ENCODE results near the gene SRBD1.

Gene SRBD1

GRCh38 chr2:45506756-45507155 is 104.3 kb downstream of the SRBD1 start:
- DNase-seq (ENCODE audit: low read depth) = no peak
- no peak for TF ChIP-seq CTCF (IDR thresholded peaks at IDR 0.05; ENCODE audit: insufficient read depth, low read depth, low read length, missing control alignments)
- H3K4me3 ChIP-seq (ENCODE audit: low read depth, low read length) = no peak overlapping the region

GRCh38 chr2:45505138-45505537 is 105.9 kb downstream of the SRBD1 start:
- no peak overlapping the region for H3K4me3 ChIP-seq (ENCODE audit: low read depth, low read length)
- TF ChIP-seq CTCF (IDR thresholded peaks at IDR 0.05; ENCODE audit: insufficient read depth, low read depth, low read length, missing control alignments) = no peak
- DNase-seq (ENCODE audit: low read depth) = no peak

- H3K4me3 ChIP-seq (ENCODE audit: low read depth, low read length) = no peak overlapping the region
- peak; percentile 4 for DNase-seq (ENCODE audit: low read depth)
- no peak for TF ChIP-seq CTCF (IDR thresholded peaks at IDR 0.05; ENCODE audit: insufficient read depth, low read depth, low read length, missing control alignments)
These were observed 112.2 kb downstream of the SRBD1 start for GRCh38 chr2:45498661-45499550.

GRCh38 chr2:45497355-45497754 is 113.7 kb downstream of the SRBD1 start:
- no peak overlapping the region for H3K4me3 ChIP-seq (ENCODE audit: low read depth, low read length)
- peak; percentile 65 for DNase-seq (ENCODE audit: low read depth)
- TF ChIP-seq CTCF (IDR thresholded peaks at IDR 0.05; ENCODE audit: insufficient read depth, low read depth, low read length, missing control alignments) = no peak

GRCh38 chr2:45496869-45497268 is 114.2 kb downstream of the SRBD1 start:
- no peak overlapping the region for H3K4me3 ChIP-seq (ENCODE audit: low read depth, low read length)
- DNase-seq (ENCODE audit: low read depth) = no peak
- no peak for TF ChIP-seq CTCF (IDR thresholded peaks at IDR 0.05; ENCODE audit: insufficient read depth, low read depth, low read length, missing control alignments)

- DNase-seq (ENCODE audit: low read depth) = no peak
- H3K4me3 ChIP-seq (ENCODE audit: low read depth, low read length) = no peak overlapping the region
- no peak for TF ChIP-seq CTCF (IDR thresholded peaks at IDR 0.05; ENCODE audit: insufficient read depth, low read depth, low read length, missing control alignments)
These were observed 116.1 kb downstream of the SRBD1 start for GRCh38 chr2:45494978-45495293.

Measured in GM12865 (cell line).